NCI-H1694 treated with DMSO at 0.1 percent for 48 hours (cell line): ENCODE results near the gene KCNQ4.

Experiments used
- DNase-seq: peaks from one replicate; lab custom pipeline; 2025; lab: John Stamatoyannopoulos, UW

Gene KCNQ4

GRCh38 chr1:40840526-40841323, 57.1 kb downstream of the KCNQ4 start:
- no peak for DNase-seq

GRCh38 chr1:40841602-40842001, 58.0 kb downstream of the KCNQ4 start:
- DNase-seq = no peak

- no peak for DNase-seq
Measured at GRCh38 chr1:40842207-40842606, 58.6 kb downstream of the KCNQ4 start.

- DNase-seq = no peak
Measured at GRCh38 chr1:40842691-40843090, 59.1 kb downstream of the KCNQ4 start.

- no peak for DNase-seq
Measured at GRCh38 chr1:40844079-40844478, 60.5 kb downstream of the KCNQ4 start.

- DNase-seq = no peak
Measured at GRCh38 chr1:40844887-40845878, 61.6 kb downstream of the KCNQ4 start.

GRCh38 chr1:40845895-40846294, 62.3 kb downstream of the KCNQ4 start:
- DNase-seq = no peak

- no peak for DNase-seq
Measured at GRCh38 chr1:40847023-40847745, 63.6 kb downstream of the KCNQ4 start.

GRCh38 chr1:40848530-40849189, 65.1 kb downstream of the KCNQ4 start:
- no peak for DNase-seq

GRCh38 chr1:40849801-40850592, 66.4 kb downstream of the KCNQ4 start:
- peak; percentile 29 for DNase-seq

- DNase-seq = no peak
Measured at GRCh38 chr1:40851643-40852042, 68.1 kb downstream of the KCNQ4 start.

- DNase-seq = no peak
Measured at GRCh38 chr1:40853113-40853884, 69.7 kb downstream of the KCNQ4 start.

GRCh38 chr1:40853885-40854170, 70.2 kb downstream of the KCNQ4 start:
- peak; percentile 84 for DNase-seq

- no peak for DNase-seq
Measured at GRCh38 chr1:40855513-40855912, 71.9 kb downstream of the KCNQ4 start.

- DNase-seq = no peak
Measured at GRCh38 chr1:40856116-40856515, 72.5 kb downstream of the KCNQ4 start.

GRCh38 chr1:40856656-40857302, 73.2 kb downstream of the KCNQ4 start:
- no peak for DNase-seq

- no peak for DNase-seq
Measured at GRCh38 chr1:40857737-40858136, 74.2 kb downstream of the KCNQ4 start.

GRCh38 chr1:40858856-40859416, 75.3 kb downstream of the KCNQ4 start:
- no peak for DNase-seq

GRCh38 chr1:40860706-40861223, 77.2 kb downstream of the KCNQ4 start:
- DNase-seq = no peak
